Calu3 (cell line): Measurements from ENCODE around the gene TBC1D32. TPM values are rescaled to one million over a fixed set of nuclear protein-coding genes. Genes with fewer than 3 reads are reported as not detected.
"Not testable (repeated sequence)": the region's sequence is repeated elsewhere in the genome, so short reads cannot be mapped to it uniquely, and the experiment has no call there.

Experiments
- BruUV-seq: library from RNA; stranded (reverse); fragments of 400-500 nt; replicated peaks from 2 replicates; lab custom pipeline; 2021; lab: Mats Ljungman, UMichigan
- CTCF ChIA-PET: fragments of 300-600 bp; sonication (Branson Sonifier 250); formaldehyde crosslinking; loops from one replicate; lab custom pipeline; 2022; ENCODE audit warnings: antibody characterized with exemption; lab: Charles Lee
- DNase-seq: peaks from one replicate; pipeline ENCODE4 v3.0.0; 2022
- H3K27ac Mint-ChIP-seq: one replicate; pipeline ENCODE4 v1.8.0; 2022; ENCODE audit warnings: mixed read lengths; ENCODE audit not compliant: unreplicated experiment
- H3K27me3 Mint-ChIP-seq: one replicate; pipeline ENCODE4 v1.8.0; 2022; ENCODE audit warnings: mixed read lengths; ENCODE audit not compliant: unreplicated experiment
- H3K36me3 Mint-ChIP-seq: one replicate; pipeline ENCODE4 v1.8.0; 2022; ENCODE audit warnings: mild to moderate bottlenecking, moderate library complexity, mixed read lengths; ENCODE audit not compliant: insufficient read depth, unreplicated experiment
- H3K4me1 Mint-ChIP-seq: one replicate; pipeline ENCODE4 v1.8.0; 2022; ENCODE audit warnings: mild to moderate bottlenecking, low read depth, mixed read lengths; ENCODE audit not compliant: unreplicated experiment
- H3K4me3 Mint-ChIP-seq: one replicate; pipeline ENCODE4 v1.8.0; 2022; ENCODE audit warnings: mild to moderate bottlenecking, low read depth, moderate library complexity, mixed read lengths; ENCODE audit not compliant: unreplicated experiment
- H3K9me3 Mint-ChIP-seq: one replicate; pipeline ENCODE4 v1.8.0; 2022; ENCODE audit warnings: low read depth, mixed read lengths; ENCODE audit not compliant: unreplicated experiment
- CTCF ChIP-seq: fragments of 200-600 bp; IDR thresholded peaks from one replicate; pipeline ENCODE4 v1.8.0; 2022; ENCODE audit warnings: antibody characterized with exemption; ENCODE audit not compliant: unreplicated experiment
- intact Hi-C: fragments of 100-400 bp; cut with micrococcal nuclease; formaldehyde crosslinking; loops from one replicate; pipeline ENCODE4 v1.10.0; 2022; ENCODE audit not compliant: unreplicated experiment
- total RNA-seq: library from RNA; stranded (reverse); gene quantifications from 2 replicates; pipeline ENCODE4 v1.2.3, GENCODE V29; 2022

The TBC1D32 gene
- total RNA-seq, 1 experiment from 2014 or later, result 8.9 TPM

- no TSS peak for BruUV-seq
- no peaks in the 10 kb centered on the region for H3K36me3 Mint-ChIP-seq
- TF ChIP-seq CTCF, result peak; percentile 42
- no peak overlapping the region for H3K4me3 Mint-ChIP-seq
- peak; percentile 33 for DNase-seq
- no peak overlapping the region for H3K27ac Mint-ChIP-seq
- CTCF ChIA-PET, result interaction anchor here (1.2 to 1.4 kb wide), 3 partner anchors 248 to 345 kb away, joined by 3 to 5 read pairs (median 3); no protein-coding TSS in a partner anchor
- intact Hi-C loops, result loop anchor here (1.0 to 10.0 kb wide), 5 partner anchors 167 to 1129 kb away; no protein-coding TSS in a partner anchor
- no peaks in the 10 kb centered on the region for H3K27me3 Mint-ChIP-seq
- no peaks in the 10 kb centered on the region for H3K9me3 Mint-ChIP-seq
- H3K4me1 Mint-ChIP-seq, result peaks cover 9% of the 10 kb centered on the region
Measured at GRCh38 chr6:121055572-121056163, 278.6 kb downstream of the TBC1D32 start.

GRCh38 chr6:121048593-121048992 is 285.7 kb downstream of the TBC1D32 start:
- peak; percentile 19 for DNase-seq

GRCh38 chr6:121044905-121045304 is 289.4 kb downstream of the TBC1D32 start:
- H3K4me3 Mint-ChIP-seq, intact Hi-C loops, H3K27me3 Mint-ChIP-seq, H3K9me3 Mint-ChIP-seq, BruUV-seq, CTCF ChIA-PET, DNase-seq, H3K36me3 Mint-ChIP-seq: not testable (repeated sequence)
- Mint-ChIP-seq H3K4me1 (peaks cover 47% of the 10 kb centered on the region), H3K27ac (peak overlapping the region; percentile 50)

More at GRCh38 chr6:121048593-121048992, 285.7 kb downstream of the TBC1D32 start:
- H3K9me3 Mint-ChIP-seq, BruUV-seq, CTCF ChIA-PET, H3K27me3 Mint-ChIP-seq, intact Hi-C loops, H3K36me3 Mint-ChIP-seq: not testable (repeated sequence)
- Mint-ChIP-seq H3K27ac (peak overlapping the region; percentile 71), H3K4me3 (peak overlapping the region; percentile 39), H3K4me1 (peaks cover 30% of the 10 kb centered on the region)

GRCh38 chr6:121043706-121044105 is 290.6 kb downstream of the TBC1D32 start:
- intact Hi-C loops, H3K9me3 Mint-ChIP-seq, H3K27me3 Mint-ChIP-seq, H3K36me3 Mint-ChIP-seq, BruUV-seq: not testable (repeated sequence)
- CTCF ChIA-PET, result interaction anchor here (1.1 kb wide), 1 partner anchor 14 kb away, joined by 3 read pairs; no protein-coding TSS in a partner anchor
- Mint-ChIP-seq H3K27ac (peak overlapping the region; percentile 73), H3K4me1 (peaks cover 47% of the 10 kb centered on the region), H3K4me3 (peak overlapping the region; percentile 64)
- DNase-seq, result peak; percentile 32

GRCh38 chr6:121043211-121043610 is 291.1 kb downstream of the TBC1D32 start:
- peak; percentile 20 for DNase-seq
- Mint-ChIP-seq H3K4me3 (peak overlapping the region; percentile 64), H3K27ac (peak overlapping the region; percentile 73), H3K4me1 (peaks cover 42% of the 10 kb centered on the region)
- intact Hi-C loops, H3K36me3 Mint-ChIP-seq, H3K27me3 Mint-ChIP-seq, H3K9me3 Mint-ChIP-seq, BruUV-seq: not testable (repeated sequence)
- CTCF ChIA-PET, result interaction anchor here (1.1 kb wide), 1 partner anchor 14 kb away, joined by 3 read pairs; no protein-coding TSS in a partner anchor

GRCh38 chr6:121042766-121043165 is 291.5 kb downstream of the TBC1D32 start:
- no peak for TF ChIP-seq CTCF
- Mint-ChIP-seq H3K9me3 (no peaks in the 10 kb centered on the region), H3K4me3 (no peak overlapping the region), H3K27me3 (no peaks in the 10 kb centered on the region), H3K4me1 (peaks cover 37% of the 10 kb centered on the region), H3K27ac (no peak overlapping the region), H3K36me3 (no peaks in the 10 kb centered on the region)
- CTCF ChIA-PET, result no interaction called here
- intact Hi-C loops, result no loop called here
- DNase-seq, result no peak
- BruUV-seq, result no TSS peak
